Superior temporal gyrus (tissue), 1 donor: ENCODE data around the gene MACROD2.
A peak's percentile ranks its signal among the peaks of the same experiment; 100 is the strongest.

ENCODE experiments used
- DNase-seq: peaks from one replicate; pipeline ENCODE4 v3.0.0-alpha.2; 2016; ENCODE audit errors: extremely low spot score

Gene MACROD2

DNA sequence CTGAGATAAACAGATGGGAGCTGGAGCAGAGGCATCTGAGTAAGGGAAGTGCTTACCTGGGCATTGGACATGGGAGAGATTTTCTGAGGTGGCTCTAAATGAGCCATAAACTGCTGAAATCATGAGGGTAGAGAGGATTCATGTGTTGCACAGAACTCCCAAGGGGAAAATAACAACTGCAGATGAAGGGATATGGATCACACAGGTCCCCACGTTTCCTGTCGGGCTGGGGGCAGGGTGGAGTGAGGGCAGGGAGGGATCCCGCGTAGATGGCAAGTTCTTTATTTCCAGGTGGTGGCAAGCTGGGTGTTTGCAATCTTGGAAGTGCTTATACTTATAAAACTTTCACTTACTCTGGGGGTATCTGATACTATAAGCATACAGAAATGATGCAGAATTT lies 764.7 kb downstream of the MACROD2 start:
- no peak for DNase-seq

- DNase-seq = no peak
These were observed 766.6 kb downstream of the MACROD2 start for GRCh38 chr20:14761903-14762302.

GRCh38 chr20:14764511-14765369 lies 769.4 kb downstream of the MACROD2 start:
- no peak for DNase-seq

- no peak for DNase-seq
These were observed 770.0 kb downstream of the MACROD2 start for GRCh38 chr20:14765370-14765701.

GRCh38 chr20:14773486-14773885 lies 778.2 kb downstream of the MACROD2 start:
- DNase-seq = no peak

- DNase-seq = peak; percentile 76
These were observed 780.5 kb downstream of the MACROD2 start for GRCh38 chr20:14775778-14776177.

GRCh38 chr20:14777591-14777990 lies 782.3 kb downstream of the MACROD2 start:
- no peak for DNase-seq

DNA sequence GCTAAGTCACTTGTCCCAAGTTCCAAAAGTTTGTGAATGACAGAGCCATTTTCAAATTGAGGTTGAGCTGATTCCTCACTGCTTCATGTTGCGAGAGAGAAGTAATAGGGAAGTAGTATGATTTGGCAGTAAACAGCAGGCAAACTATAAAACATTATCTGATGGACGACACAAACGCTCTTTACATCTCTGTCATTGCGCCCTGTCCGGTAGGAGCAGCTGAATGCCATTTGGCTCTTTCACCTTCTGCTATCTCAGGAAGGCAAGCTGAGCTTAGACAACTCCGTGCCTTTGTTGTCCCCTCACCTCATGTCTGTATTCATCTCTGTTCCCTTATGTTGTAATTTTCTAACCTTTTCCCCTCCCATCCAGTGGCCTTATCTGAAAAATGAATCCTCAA lies 782.8 kb downstream of the MACROD2 start:
- no peak for DNase-seq

GRCh38 chr20:14778875-14779274 lies 783.6 kb downstream of the MACROD2 start:
- no peak for DNase-seq

DNA sequence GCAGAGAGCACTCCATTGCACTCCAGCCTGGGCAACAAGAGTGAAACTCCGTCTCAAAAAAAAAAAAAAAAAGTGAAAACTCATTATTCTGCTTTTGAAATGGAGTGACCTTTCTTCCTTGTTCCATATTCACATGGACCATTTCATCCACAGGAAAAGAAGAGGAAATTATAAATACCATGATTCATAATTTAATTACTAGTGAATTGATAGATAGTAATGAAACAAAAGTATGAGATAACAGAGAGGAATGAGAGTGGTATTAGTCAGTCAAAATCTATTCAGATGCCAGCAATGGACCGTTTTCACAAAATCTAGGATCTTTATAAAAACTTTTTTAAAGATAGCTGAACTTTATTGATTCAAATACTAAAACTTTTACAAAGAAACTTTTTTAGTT lies 785.2 kb downstream of the MACROD2 start:
- DNase-seq = no peak

DNA sequence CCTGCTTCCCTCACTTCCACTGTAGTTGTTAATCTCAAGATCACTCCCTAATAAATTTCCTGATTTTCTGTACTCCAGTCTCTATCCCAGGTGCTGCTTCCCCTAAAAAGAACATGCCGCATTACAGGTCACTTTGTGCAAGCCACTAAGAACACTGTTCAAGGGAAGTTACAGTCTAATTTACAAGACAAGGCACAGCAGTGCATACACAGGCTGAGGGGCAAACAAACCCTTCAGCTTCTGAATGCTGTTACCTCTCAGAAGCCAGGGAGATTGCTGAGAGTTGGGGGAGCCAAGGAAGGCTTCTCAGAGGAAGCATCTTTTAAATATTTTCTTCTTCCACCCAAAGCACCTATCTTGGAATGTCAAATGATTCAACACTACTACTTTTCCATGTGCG lies 787.4 kb downstream of the MACROD2 start:
- DNase-seq = no peak

DNA sequence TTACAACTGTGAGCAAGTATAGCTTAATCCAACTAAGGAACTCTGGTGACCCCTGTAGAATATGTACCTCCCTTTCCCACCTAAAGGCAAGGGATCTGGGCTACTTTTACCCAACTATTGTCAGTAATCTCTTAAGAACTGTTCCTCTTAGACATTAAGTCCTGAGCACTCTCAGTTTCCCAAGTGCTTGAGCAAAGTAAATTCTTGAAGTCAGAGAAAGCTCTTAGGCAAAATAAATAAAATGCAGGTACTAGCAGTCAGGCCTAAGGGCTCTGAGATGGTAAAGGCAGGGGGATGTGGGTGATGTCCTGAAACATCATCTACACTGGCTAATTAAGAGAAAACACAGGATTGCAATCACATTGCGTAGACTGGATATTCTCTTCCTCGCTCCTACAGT lies 788.5 kb downstream of the MACROD2 start:
- DNase-seq = no peak

GRCh38 chr20:14785065-14785743 lies 789.9 kb downstream of the MACROD2 start:
- no peak for DNase-seq

- DNase-seq = no peak
These were observed 794.9 kb downstream of the MACROD2 start for GRCh38 chr20:14790190-14790589.

DNA sequence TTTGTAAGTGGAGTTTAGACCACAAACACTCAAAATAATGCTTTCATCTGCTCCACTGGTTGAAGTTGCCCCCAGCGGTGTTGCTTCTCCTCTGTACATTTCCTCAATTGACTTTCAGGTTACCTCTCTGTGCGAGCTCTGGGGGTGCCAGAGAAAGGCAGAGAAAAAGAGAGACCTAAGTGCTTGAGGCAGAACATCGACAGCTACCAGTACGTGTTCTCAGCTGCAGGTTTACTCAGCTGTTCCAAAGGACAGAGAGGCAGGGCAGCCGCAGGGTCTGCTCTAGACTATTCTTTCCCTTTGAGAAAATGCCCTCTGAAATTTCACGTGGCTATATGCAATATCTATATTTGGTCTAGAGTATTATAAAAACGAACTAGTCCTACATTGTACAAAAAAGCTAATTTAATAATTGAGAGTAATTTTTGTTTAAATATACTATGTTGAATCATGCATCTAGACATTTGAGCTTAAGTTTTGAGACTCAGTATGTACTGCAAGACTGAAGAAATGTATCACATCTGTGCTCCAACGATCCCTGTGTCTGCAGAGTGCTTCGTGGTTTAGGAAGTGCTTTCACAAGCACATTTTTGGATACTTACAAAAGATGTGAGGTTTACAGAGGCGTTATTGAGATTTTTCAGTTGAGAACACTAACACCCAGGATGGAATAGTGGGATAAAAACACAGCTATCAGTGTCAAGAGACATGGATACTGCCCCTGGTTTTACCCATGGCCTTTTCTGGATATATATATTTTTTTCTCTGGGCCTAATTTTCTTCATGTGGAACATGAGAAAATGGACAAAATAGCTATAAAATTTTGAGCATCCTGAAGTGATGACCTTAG lies 795.7 kb downstream of the MACROD2 start:
- peak; percentile 49 for DNase-seq

DNA sequence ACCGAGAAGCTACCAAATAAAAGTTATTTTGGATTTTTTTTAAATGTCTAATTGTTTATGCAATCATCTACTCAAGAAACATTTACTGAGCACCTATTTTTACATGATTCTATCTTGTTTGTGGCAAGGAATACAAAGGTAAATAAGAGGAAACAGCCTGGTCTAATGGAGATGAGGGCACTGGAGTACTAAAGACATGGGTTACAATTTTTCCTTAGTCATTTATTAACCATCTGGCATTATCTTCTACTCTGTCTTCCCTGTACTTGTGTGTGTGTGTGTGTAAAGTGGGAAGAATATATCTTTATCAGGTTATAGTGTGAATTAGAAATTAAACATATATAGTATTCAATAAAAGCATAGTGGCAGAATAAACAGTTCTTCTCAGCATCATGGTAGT lies 797.6 kb downstream of the MACROD2 start:
- no peak for DNase-seq

GRCh38 chr20:14799545-14800216 lies 804.4 kb downstream of the MACROD2 start:
- no peak for DNase-seq

DNA sequence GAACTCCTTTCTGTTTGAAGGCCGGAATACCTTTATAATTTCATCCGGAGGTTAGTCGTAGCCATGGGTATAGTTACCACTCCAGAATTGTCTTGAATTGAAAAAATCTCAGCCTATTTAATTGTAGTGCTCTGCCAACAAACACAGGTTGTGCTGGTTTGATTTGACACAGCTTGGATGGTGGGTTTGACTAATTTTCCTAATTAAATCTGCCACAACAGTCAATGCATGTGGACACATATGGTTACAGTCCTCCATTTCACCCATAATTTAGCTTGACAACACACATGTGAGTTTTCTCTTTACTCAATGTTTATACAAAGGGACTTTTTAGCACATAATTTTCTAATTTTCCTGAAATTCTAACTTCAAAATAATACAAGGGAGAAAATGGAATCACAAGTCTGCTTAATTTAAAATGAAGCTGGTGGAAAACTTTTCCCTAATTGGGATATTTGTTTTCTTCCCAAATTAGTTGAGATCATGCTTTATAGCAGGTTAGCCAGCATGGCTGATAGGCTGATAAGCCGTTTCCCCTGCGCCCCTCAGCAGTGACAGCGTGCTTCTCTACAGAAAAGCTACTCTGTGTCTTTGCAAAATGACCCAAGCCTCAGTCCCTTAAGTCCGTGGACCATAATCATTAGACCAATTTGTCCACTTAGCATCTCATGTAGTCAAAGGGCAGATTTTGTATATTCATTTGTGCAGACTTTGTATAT lies 805.5 kb downstream of the MACROD2 start:
- no peak for DNase-seq

DNA sequence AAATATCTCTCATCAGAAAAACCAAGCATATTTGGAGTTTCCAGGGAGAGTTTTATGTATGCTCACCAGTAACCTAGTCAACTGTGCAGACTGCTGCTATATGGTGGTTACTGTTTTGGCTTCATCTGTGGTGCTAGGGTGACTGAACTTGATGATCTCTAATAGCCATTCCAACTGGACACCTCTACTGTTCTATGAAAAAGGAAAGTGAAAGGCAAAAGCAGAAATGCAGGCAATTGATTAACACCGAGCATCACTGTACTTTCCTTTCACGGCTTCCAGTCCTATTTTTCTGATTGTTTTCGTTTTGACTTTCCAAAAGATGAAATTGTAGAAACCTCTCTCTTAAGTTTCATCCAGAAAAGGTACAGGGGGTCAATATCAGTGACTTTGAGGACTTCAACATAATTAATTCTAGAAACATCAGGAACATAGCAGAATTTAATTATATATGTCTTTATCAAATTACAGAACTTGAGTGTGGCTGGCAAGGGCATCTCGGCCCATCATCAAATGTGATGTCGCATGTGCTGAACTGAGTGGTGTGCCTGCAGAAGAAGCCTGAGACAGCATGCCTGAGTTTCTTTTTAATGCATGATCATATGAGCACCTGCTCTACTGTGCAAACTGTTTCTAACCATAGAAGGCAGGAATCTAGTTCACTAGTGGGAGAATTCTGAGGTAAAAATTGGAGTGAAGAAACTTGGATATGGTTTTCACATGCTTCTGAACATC lies 806.4 kb downstream of the MACROD2 start:
- DNase-seq = no peak

GRCh38 chr20:14807224-14807623 lies 811.9 kb downstream of the MACROD2 start:
- no peak for DNase-seq

DNA sequence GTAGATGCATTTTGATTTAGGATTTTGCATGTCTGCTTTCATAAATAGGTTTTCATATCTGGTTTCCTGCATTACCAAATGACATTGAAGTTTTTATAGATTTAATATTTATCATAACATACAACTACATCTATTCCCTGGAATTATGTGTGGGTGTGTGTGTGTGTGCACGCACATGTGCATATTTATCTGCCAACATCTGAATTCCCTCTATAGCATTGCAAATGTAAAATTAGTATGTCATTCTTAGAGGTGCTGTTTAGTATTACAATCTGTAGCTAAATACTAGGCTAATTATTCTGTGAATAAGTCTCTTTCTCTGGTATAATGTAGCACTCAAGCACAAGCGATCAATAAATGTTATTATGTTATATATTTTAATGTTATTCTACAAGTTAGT lies 820.0 kb downstream of the MACROD2 start:
- no peak for DNase-seq
